OCI-LY3 (cell line): Measurements from ENCODE around the gene KIFC1.
"Not testable (repeated sequence)": the region's sequence is repeated elsewhere in the genome, so short reads cannot be mapped to it uniquely, and the experiment has no call there.

Source experiments
- CTCF ChIP-seq: fragments of 200-600, 300-600 bp; sonication (generic); IDR thresholded peaks from 2 replicates; pipeline ENCODE4 v1.5.1; 2014; ENCODE audit warnings: antibody characterized with exemption, low read length, low read depth
- EZH2phosphoT487 ChIP-seq: fragments of 200-600 bp; shearing (Covaris generic); IDR thresholded peaks from 2 replicates; pipeline ENCODE4 v1.6.1; 2018; ENCODE audit warnings: antibody characterized with exemption, mixed run types, low read depth

- TF ChIP-seq CTCF, EZH2phosphoT487: not testable (repeated sequence)
Observed at GRCh38 chr6:33365206-33365971, 26.2 kb upstream of the KIFC1 start.
